HUES64 (cell line): Measurements from ENCODE around the gene TNFRSF13B.

Experiments
- H3K27ac ChIP-seq: 2 replicates; pipeline ENCODE4 v1.7.0; 2013; ENCODE audit warnings: low read depth, low read length, inconsistent platforms
- H3K27me3 ChIP-seq: 2 replicates; pipeline ENCODE4 v1.6.1; 2013; ENCODE audit warnings: mild to moderate bottlenecking, low read length; ENCODE audit not compliant: insufficient read depth
- H3K36me3 ChIP-seq: 2 replicates; pipeline ENCODE4 v1.6.1; 2013; ENCODE audit warnings: mild to moderate bottlenecking, low read length; ENCODE audit not compliant: insufficient read depth
- H3K4me1 ChIP-seq: 2 replicates; pipeline ENCODE4 v1.6.1; 2013; ENCODE audit warnings: mild to moderate bottlenecking, low read length, moderate library complexity; ENCODE audit not compliant: insufficient read depth
- H3K4me3 ChIP-seq: 2 replicates; pipeline ENCODE4 v1.5.1; 2013; ENCODE audit warnings: mild to moderate bottlenecking, low read length, moderate library complexity
- H3K9ac ChIP-seq: 2 replicates; pipeline ENCODE4 v1.6.1; 2013; ENCODE audit warnings: mild to moderate bottlenecking, low read depth, low read length
- H3K9me3 ChIP-seq: 2 replicates; pipeline ENCODE4 v1.6.1; 2013; ENCODE audit warnings: low read depth, low read length; ENCODE audit not compliant: insufficient read depth
- WGBS: fragments of 150-250, 120-280 bp; methylation state at CpG from one replicate; pipeline ENCODE4 v1.1.7; 2013; ENCODE audit warnings: missing lambda C conversion rate; 5-methylcytosine and 5-hydroxymethylcytosine counted together

TNFRSF13B gene

DNA sequence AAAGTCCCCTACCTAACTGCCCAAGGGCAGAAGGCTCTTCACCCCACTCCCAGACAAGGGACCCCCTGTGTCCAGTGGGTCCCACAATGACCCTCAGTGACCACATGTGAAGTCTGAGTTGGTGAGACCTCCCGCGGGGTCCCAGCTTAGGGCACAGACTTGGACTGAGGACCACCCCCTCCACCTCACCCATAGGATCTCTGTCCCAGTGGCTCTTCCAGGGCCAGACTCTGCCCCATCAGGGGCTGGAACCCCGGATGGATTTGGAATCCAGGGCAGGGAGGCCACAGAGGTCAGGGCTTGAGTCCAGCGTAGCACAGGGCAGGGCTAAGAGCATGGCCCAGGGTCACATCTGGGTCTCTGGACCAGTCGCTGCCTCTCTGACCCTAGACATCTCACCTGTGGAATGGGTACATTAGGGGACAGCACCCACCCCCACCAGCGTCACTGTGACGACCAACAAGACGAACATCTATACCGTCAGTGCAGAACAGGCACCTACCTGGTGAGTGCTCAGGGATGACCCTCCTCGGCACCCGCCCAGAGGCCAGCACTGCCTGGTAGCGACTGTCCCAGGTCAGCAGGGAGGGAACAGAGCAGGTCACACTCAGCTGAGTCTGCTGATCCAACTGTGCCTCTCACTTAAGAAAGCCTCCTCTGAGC, 37.7 kb downstream of the TNFRSF13B start:
- Histone ChIP-seq H3K4me1 (no peaks in the 10 kb centered on the region), H3K9me3 (no peaks in the 10 kb centered on the region), H3K36me3 (no peaks in the 10 kb centered on the region), H3K27ac (no peak overlapping the region), H3K9ac (no peak overlapping the region), H3K4me3 (no peak overlapping the region), H3K27me3 (no peaks in the 10 kb centered on the region)
- WGBS = 94% methylated on average over 12 of the region's 12 CpGs

- no peaks in the 10 kb centered on the region for H3K4me1 ChIP-seq
- no peaks in the 10 kb centered on the region for H3K36me3 ChIP-seq
- no peaks in the 10 kb centered on the region for H3K9me3 ChIP-seq
- H3K27ac ChIP-seq = no peak overlapping the region
- WGBS = 90% methylated on average over 11 of the region's 11 CpGs
- no peak overlapping the region for H3K9ac ChIP-seq
- no peak overlapping the region for H3K4me3 ChIP-seq
- H3K27me3 ChIP-seq = no peaks in the 10 kb centered on the region
Measured at GRCh38 chr17:16933317-16934132, 38.4 kb downstream of the TNFRSF13B start.

DNA sequence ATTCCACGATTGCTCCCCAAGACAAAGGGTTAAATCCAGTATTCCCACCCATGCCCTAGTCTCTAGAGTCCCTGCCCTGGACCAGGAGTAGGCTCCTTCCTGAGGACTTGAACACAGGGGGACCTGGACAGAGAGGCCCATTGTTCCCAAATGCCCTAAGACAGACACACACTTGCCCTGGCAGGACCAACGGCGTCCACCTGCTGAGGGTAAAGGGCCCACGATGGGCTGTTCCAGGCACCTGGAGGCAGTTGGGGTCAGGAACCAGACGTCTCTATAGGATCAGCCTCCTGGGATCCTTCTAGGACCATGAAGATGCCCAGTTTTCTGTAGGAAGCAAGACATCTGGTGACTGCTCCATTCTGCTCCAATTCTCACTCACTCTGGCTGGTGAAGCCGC, 39.3 kb downstream of the TNFRSF13B start:
- no peaks in the 10 kb centered on the region for H3K27me3 ChIP-seq
- H3K36me3 ChIP-seq = no peaks in the 10 kb centered on the region
- no peak overlapping the region for H3K4me3 ChIP-seq
- H3K27ac ChIP-seq = no peak overlapping the region
- WGBS = 88% methylated on average over 6 of the region's 6 CpGs
- no peak overlapping the region for H3K9ac ChIP-seq
- no peaks in the 10 kb centered on the region for H3K9me3 ChIP-seq
- no peaks in the 10 kb centered on the region for H3K4me1 ChIP-seq

- Histone ChIP-seq H3K36me3 (no peaks in the 10 kb centered on the region), H3K27me3 (no peaks in the 10 kb centered on the region), H3K9me3 (no peaks in the 10 kb centered on the region), H3K4me3 (no peak overlapping the region), H3K4me1 (no peaks in the 10 kb centered on the region), H3K27ac (no peak overlapping the region), H3K9ac (no peak overlapping the region)
- 94% methylated on average over 8 of the region's 8 CpGs for WGBS
Measured at GRCh38 chr17:16932156-16932555, 39.8 kb downstream of the TNFRSF13B start.

DNA sequence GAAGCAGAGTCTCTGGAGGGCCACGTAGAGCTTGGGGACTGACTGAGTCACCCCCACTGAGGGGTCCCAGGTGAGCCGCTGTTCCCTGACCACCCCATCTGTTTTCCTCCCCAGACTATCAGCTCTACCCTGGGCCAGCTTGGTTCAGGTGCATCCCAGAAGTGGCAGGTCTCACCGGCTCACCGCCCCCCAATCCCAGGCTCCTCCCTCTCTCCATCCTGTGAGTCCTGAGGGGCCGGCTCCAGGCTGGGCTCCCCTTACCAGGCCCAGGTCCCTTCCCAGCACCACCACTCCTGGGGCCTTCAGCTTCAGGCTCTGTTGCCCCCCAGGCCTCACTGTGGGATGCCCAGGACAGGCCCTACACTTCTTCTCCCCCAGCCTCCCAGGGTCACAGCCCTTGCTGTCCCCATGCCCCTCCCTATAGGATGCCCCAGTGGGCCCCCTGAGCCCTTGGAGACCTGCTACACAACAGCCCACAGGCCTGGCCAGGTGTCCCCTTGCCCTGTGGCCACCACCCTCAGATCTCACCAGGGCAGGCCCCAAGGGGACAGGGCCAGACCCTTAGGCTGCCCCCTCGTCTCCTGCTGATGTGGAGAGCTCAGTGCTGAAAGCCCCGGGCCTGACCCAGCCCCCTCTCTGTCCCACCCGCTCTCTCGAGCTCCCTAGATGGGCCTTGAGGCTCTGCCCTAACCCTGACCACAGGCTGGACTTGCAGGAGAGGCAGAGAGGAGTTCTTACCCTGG, 40.4 kb downstream of the TNFRSF13B start:
- WGBS = 84% methylated on average over 9 of the region's 9 CpGs
- Histone ChIP-seq H3K4me1 (no peaks in the 10 kb centered on the region), H3K27me3 (no peaks in the 10 kb centered on the region), H3K36me3 (no peaks in the 10 kb centered on the region), H3K9me3 (no peaks in the 10 kb centered on the region), H3K4me3 (no peak overlapping the region), H3K9ac (no peak overlapping the region), H3K27ac (no peak overlapping the region)

DNA sequence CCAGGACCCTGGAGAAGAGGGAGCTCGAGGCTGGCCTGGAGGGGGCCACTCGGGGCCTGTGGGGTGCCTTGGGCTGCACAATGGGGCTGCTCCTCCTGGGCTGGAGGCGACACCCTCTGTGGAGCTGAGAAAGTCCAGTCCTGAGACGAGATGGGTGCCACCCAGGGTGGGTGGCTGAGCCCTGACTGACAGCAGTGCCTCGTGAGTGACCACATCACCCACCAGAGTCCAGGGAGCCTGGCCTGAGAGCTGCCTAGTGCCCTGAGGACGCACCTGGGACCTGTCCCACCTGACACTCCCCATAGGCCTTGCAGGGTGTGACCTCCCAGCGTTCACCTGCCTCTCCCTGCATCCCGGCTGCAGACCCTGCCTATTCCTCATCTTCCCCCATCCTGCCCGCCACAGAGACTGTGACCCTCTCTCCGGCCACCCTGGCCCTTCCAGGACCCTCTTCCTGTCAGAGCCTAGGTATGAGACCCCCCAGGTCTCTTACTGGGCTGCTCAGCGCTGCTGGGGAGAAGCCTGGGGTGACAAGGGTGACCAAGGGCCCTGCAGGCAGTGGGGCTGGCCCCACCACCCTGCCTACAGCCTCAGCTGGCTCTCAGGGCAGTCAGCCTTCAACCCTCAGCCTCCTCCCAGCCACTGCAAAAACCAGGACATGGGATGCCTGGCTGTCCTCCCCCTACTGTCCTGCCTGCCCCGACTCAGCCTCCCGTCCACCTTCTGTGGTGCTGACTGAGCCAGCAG, 41.2 kb downstream of the TNFRSF13B start:
- Histone ChIP-seq H3K36me3 (no peaks in the 10 kb centered on the region), H3K4me3 (no peak overlapping the region), H3K9ac (no peak overlapping the region), H3K4me1 (no peaks in the 10 kb centered on the region), H3K27me3 (no peaks in the 10 kb centered on the region), H3K27ac (no peak overlapping the region), H3K9me3 (no peaks in the 10 kb centered on the region)
- 89% methylated on average over 13 of the region's 13 CpGs for WGBS

DNA sequence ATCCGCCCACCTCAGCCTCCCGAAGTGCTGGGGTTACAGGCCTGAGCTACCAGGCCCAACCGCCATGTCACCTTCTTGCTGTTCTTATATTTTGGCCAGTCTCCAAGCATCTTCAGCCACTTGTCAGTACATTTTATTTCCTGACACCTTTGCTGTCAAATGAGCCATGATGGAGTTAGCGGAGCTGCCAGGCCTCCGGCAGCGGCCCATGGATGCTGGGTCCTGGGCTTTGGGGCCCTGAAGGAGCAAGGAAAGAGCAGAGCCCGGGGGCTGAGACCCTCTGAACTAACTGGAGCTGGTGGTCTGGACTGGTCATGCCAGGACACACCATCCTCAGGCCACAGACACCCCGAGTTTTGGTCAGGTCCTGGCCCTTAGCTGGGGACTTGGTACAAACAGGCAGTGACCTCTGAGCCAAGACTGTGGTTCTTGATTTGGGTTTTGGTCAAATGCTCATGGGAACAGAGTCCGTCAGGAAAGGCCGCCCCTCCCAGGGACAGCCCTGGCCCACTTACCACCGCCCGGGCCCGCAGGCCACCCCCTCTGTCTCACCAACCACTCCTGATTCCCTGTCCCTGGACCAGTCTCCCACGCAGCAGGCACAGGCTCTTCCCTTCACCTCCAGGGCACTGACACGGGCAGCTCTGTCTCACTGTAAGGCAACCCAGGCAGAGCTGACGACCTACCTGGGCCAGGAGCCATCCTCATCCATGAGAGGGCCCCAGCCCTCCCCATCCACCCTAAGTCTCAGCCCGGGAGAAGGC, 42.0 kb downstream of the TNFRSF13B start:
- H3K4me1 ChIP-seq = no peaks in the 10 kb centered on the region
- no peak overlapping the region for H3K9ac ChIP-seq
- no peaks in the 10 kb centered on the region for H3K36me3 ChIP-seq
- no peak overlapping the region for H3K4me3 ChIP-seq
- no peaks in the 10 kb centered on the region for H3K9me3 ChIP-seq
- WGBS = 94% methylated on average over 17 of the region's 17 CpGs
- H3K27me3 ChIP-seq = no peaks in the 10 kb centered on the region
- no peak overlapping the region for H3K27ac ChIP-seq

GRCh38 chr17:16929035-16929680, 42.8 kb downstream of the TNFRSF13B start:
- Histone ChIP-seq H3K27me3 (no peaks in the 10 kb centered on the region), H3K9me3 (no peaks in the 10 kb centered on the region), H3K4me1 (no peaks in the 10 kb centered on the region), H3K9ac (no peak overlapping the region), H3K36me3 (no peaks in the 10 kb centered on the region), H3K27ac (no peak overlapping the region), H3K4me3 (no peak overlapping the region)
- 81% methylated on average over 12 of the region's 12 CpGs for WGBS

- no peaks in the 10 kb centered on the region for H3K4me1 ChIP-seq
- H3K27ac ChIP-seq = no peak overlapping the region
- H3K36me3 ChIP-seq = no peaks in the 10 kb centered on the region
- no peaks in the 10 kb centered on the region for H3K9me3 ChIP-seq
- H3K27me3 ChIP-seq = no peaks in the 10 kb centered on the region
- WGBS = 88% methylated on average over 8 of the region's 8 CpGs
- H3K4me3 ChIP-seq = no peak overlapping the region
- H3K9ac ChIP-seq = no peak overlapping the region
Measured at GRCh38 chr17:16928406-16929034, 43.4 kb downstream of the TNFRSF13B start.
